Hepatocyte (in vitro differentiated cells): Measurements from ENCODE around the gene LYZL1. TPM values are rescaled to one million over a fixed set of nuclear protein-coding genes. Genes with fewer than 3 reads are reported as not detected.

ENCODE experiments used
- DNase-seq: peaks from one replicate; pipeline ENCODE4 v3.0.0-alpha.2; 2016; ENCODE audit warnings: low spot score
- H2AFZ ChIP-seq: fragments of 200-600 bp; sonication (generic); 2 replicates; pipeline ENCODE4 v1.6.0; 2016; ENCODE audit warnings: antibody characterized with exemption, mild to moderate bottlenecking
- H3K27ac ChIP-seq: fragments of 200-600 bp; sonication (generic); 2 replicates; pipeline ENCODE4 v1.5.1; 2016; ENCODE audit warnings: mild to moderate bottlenecking
- H3K27me3 ChIP-seq: fragments of 200-600 bp; sonication (generic); 2 replicates; pipeline ENCODE4 v1.6.1; 2016
- H3K36me3 ChIP-seq: fragments of 200-600 bp; sonication (generic); replicated peaks from 2 replicates; pipeline ENCODE4 v1.5.1; 2016; ENCODE audit warnings: low read depth; ENCODE audit not compliant: insufficient read depth
- H3K4me1 ChIP-seq: fragments of 200-600 bp; sonication (generic); 2 replicates; pipeline ENCODE4 v1.5.1; 2016; ENCODE audit warnings: mild to moderate bottlenecking, moderate library complexity; ENCODE audit not compliant: insufficient read depth
- H3K4me2 ChIP-seq: fragments of 200-600 bp; sonication (generic); 2 replicates; pipeline ENCODE4 v1.6.0; 2016
- H3K4me3 ChIP-seq: fragments of 200-600 bp; sonication (generic); 2 replicates; pipeline ENCODE4 v1.5.1; 2016; ENCODE audit warnings: mild to moderate bottlenecking
- H3K79me2 ChIP-seq: fragments of 200-600 bp; sonication (generic); 2 replicates; pipeline ENCODE4 v1.6.0; 2017; ENCODE audit warnings: mild to moderate bottlenecking
- H3K9me2 ChIP-seq: fragments of 200-600 bp; sonication (generic); replicated peaks from 2 replicates; pipeline ENCODE4 v1.6.0; 2017; ENCODE audit warnings: mild to moderate bottlenecking; ENCODE audit not compliant: insufficient read depth
- H3K9me3 ChIP-seq: fragments of 200-600 bp; sonication (generic); 2 replicates; pipeline ENCODE4 v1.5.1; 2016; ENCODE audit warnings: low read depth, mild to moderate bottlenecking
- H4K20me1 ChIP-seq: fragments of 200-600 bp; sonication (generic); 2 replicates; pipeline ENCODE4 v1.6.0; 2016; ENCODE audit warnings: mild to moderate bottlenecking; ENCODE audit not compliant: insufficient read depth, poor library complexity, severe bottlenecking
- EZH2 ChIP-seq: fragments of 200-600 bp; sonication (generic); IDR thresholded peaks from 2 replicates; pipeline ENCODE4 v1.6.1; 2016; ENCODE audit warnings: antibody characterized with exemption, mild to moderate bottlenecking, borderline replicate concordance
- EZH2phosphoT487 ChIP-seq: fragments of 200-600 bp; sonication (generic); IDR thresholded peaks from one replicate; pipeline ENCODE4 v1.6.1; 2018; ENCODE audit warnings: antibody characterized with exemption, mild to moderate bottlenecking, low read depth, moderate library complexity; ENCODE audit not compliant: unreplicated experiment, severe bottlenecking
- WGBS: methylation state at CpG from one replicate; pipeline ENCODE4 v1.1.6; 2016; ENCODE audit warnings: low lambda C conversion rate; ENCODE audit errors: missing lambda C conversion rate; 5-methylcytosine and 5-hydroxymethylcytosine counted together
- polyA plus RNA-seq: library from polyadenylated mRNA; unstranded; fragments of >200 nt; fragmentation: Nextera tagmentation; extraction: Ambion mirVana; gene quantifications from 2 replicates; pipeline ENCODE4 v1.2.1, GENCODE V29; 2016
- total RNA-seq: library from RNA; depleted of rRNA; stranded (reverse); fragments of >200 nt; gene quantifications from 2 replicates; pipeline ENCODE4 v1.2.3, GENCODE V29; 2014
- TF ChIP-seq, protein P1 (sequence below): fragments of 200-600 bp; sonication (generic); IDR thresholded peaks from 2 replicates; pipeline ENCODE4 v1.5.1; 2016; ENCODE audit warnings: antibody characterized with exemption, mild to moderate bottlenecking; ENCODE audit not compliant: poor library complexity

The LYZL1 gene
- total and polyA plus RNA-seq, 2 experiments from 2014 or later = not detected

DNA sequence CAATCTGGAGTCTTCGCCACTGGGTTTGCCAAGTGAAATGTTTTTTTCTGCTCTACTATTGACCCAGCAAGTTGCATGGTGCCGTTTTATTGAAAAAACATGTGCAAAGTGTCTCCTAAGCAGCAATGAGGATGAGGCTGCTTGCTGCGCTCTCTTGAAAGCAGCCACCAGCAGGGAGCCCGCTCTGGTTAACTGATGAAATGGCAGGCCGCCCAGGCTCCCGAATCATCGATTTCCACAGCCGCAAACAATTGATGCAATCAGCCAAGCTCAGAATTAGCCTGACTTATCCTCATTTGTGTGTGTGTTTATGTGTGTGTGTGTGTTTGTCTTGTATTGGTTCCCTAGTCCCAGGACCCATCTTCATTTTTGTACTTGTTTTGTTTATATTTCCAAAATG is 22.2 kb upstream of the LYZL1 start:
- Histone ChIP-seq H3K4me2 (no peak overlapping the region), H3K4me3 (no peak overlapping the region), H3K27ac (no peak overlapping the region), H3K9me2 (no peaks in the 10 kb centered on the region), H3K36me3 (no peaks in the 10 kb centered on the region), H3K4me1 (no peaks in the 10 kb centered on the region), H3K27me3 (no peaks in the 10 kb centered on the region), H3K9me3 (no peaks in the 10 kb centered on the region), H2AFZ (no peak overlapping the region), H3K79me2 (no peaks in the 10 kb centered on the region), H4K20me1 (no peaks in the 10 kb centered on the region)
- TF ChIP-seq EZH2phosphoT487 (no peak), EZH2 (no peak)
- TF ChIP-seq, protein P1, sequence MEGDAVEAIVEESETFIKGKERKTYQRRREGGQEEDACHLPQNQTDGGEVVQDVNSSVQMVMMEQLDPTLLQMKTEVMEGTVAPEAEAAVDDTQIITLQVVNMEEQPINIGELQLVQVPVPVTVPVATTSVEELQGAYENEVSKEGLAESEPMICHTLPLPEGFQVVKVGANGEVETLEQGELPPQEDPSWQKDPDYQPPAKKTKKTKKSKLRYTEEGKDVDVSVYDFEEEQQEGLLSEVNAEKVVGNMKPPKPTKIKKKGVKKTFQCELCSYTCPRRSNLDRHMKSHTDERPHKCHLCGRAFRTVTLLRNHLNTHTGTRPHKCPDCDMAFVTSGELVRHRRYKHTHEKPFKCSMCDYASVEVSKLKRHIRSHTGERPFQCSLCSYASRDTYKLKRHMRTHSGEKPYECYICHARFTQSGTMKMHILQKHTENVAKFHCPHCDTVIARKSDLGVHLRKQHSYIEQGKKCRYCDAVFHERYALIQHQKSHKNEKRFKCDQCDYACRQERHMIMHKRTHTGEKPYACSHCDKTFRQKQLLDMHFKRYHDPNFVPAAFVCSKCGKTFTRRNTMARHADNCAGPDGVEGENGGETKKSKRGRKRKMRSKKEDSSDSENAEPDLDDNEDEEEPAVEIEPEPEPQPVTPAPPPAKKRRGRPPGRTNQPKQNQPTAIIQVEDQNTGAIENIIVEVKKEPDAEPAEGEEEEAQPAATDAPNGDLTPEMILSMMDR = no peak
- WGBS = 65% methylated on average over 8 of the region's 8 CpGs
- DNase-seq = no peak

DNA sequence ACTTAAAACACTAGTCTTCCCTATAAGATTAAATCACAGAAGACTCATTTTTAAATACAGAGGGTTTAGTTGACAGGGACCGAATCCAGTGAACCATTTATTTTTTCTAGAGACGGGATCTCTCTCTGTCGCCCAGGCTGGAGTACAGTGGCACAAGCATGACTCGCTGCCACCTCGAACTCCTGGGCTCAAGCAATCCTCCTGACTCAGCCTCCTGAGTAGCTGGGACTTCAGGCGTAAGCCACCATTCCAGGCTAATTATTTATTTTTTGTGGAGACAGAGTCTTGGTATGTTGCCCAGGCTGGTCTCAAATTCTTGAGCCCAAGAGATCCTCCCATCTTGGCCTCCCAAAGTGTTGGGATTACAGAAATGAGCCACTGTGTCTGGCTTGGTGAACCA is 20.9 kb upstream of the LYZL1 start:
- Histone ChIP-seq H3K4me3 (no peak overlapping the region), H2AFZ (no peak overlapping the region), H3K4me1 (no peaks in the 10 kb centered on the region), H3K4me2 (no peak overlapping the region), H3K27me3 (no peaks in the 10 kb centered on the region), H3K36me3 (no peaks in the 10 kb centered on the region), H3K79me2 (no peaks in the 10 kb centered on the region), H4K20me1 (no peaks in the 10 kb centered on the region), H3K9me3 (no peaks in the 10 kb centered on the region), H3K27ac (no peak overlapping the region), H3K9me2 (no peaks in the 10 kb centered on the region)
- no peak for DNase-seq
- no peak for TF ChIP-seq EZH2phosphoT487
- no peak for TF ChIP-seq EZH2
- TF ChIP-seq, protein P1 = no peak
- WGBS = 96% methylated on average over 6 of the region's 6 CpGs

DNA sequence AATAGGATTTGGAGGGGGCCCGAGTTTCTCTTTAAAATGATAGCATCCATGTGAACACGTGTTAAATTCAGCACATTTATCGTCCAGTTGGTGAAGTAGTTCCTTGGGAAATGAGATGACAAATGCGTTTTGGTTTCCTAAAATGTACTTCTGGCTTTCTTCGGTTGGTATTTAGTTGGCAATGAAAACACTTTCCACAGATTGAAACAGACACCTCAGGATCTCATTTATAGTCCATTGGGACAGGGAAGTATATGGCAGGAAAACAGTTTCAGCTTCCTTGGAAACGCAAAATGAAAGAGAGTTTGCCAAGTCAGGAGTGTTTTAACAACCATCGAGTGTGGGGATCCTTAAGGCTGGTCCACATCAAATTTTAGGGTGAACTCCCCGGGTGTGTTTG is 19.4 kb upstream of the LYZL1 start:
- 94% methylated on average over 8 of the region's 8 CpGs for WGBS
- H3K27ac ChIP-seq = no peak overlapping the region

More for the DNA sequence above, 19.4 kb upstream of the LYZL1 start:
- no peak for TF ChIP-seq EZH2phosphoT487
- TF ChIP-seq, protein P1 = no peak
- Histone ChIP-seq H3K4me1 (no peaks in the 10 kb centered on the region), H3K27me3 (no peaks in the 10 kb centered on the region), H3K36me3 (no peaks in the 10 kb centered on the region), H3K4me3 (no peak overlapping the region), H4K20me1 (no peaks in the 10 kb centered on the region), H3K9me3 (no peaks in the 10 kb centered on the region), H3K4me2 (no peak overlapping the region), H3K79me2 (no peaks in the 10 kb centered on the region), H2AFZ (no peak overlapping the region), H3K9me2 (no peaks in the 10 kb centered on the region)
- no peak for DNase-seq
